Measurements from ENCODE around the gene EPS8L1.
"Not testable (repeated sequence)": the region's sequence is repeated elsewhere in the genome, so short reads cannot be mapped to it uniquely, and the experiment has no call there.

EPS8L1 gene

DNA sequence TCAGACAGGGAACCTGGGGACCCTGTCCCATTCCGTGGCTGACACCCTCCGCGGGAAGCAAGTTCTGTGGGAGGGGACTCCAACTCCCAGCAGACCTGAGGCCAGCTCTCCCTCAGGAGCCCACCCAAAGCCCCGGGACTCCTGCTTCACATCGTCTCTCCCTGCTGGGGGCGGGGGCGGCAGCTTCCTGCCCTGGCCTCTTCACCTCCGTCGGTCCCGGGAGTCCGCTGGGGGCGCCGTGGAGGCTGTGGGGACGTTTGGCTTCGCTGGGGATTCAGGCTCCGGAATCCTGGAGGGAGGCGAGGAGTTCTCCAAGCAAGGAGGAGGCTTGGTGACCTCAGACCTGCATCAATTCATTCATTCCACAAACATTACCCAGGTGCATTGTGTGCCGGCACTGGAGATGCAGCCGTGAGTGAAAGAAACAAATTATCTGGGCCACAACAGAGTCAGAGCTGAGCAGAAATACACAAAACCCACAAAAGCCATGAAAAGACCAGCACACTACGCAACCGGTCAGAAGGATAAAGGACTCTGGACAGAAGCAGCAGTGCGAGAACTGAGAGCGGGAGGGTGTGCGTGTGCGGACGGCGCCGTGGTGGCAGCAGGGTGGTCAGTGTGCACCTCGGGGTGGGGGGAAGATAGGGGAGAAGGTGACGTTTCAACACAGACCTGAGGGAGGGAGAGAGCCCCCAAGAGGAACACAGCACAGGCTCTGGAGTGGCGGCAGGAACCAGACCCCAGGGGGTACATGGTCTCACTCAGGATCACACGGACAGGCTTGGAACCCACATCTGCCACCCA lies 19.0 kb downstream of the EPS8L1 start:
- DNase-seq (ENCODE audit: low read depth), result no peak

DNA sequence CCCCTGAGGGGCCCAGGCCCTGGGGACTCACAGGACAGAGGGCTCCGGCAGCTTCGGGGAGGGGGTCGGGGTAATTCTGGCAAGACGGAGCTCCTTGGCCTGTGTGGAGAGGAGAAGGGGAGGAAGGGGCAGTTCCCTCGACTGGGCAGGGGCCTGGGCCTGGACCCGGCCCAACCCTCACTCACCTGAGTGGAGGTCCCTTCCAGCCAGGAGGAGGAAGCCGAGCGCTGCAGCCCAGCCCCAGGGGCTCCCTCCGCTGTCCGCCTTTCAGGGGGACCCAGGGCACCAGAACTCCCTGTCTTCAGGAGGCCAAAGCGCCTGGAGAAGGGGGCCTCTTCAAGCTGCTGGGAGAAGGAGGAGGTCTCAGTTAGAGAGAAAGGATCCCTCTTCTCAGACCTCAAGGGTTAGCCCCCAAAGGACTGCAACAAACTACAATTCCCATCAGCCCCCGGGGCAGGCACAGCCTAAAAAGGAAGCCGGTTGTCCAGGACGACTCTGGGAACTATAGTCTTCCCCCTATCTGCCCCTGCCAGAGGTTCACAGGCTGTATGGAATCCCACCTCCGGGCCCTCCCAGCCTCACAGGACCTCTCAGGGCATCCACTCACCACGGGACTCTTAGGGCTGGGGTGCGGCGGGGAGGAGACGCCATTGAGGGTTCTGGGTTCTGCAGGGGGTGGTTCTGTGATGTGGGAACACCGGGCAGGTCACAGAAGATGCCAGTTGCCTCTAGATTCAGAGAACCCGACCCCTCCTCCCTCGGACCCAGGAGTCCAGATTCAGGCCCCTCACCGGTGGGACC lies 19.8 kb downstream of the EPS8L1 start:
- peak; percentile 18 for DNase-seq (ENCODE audit: low read depth)

DNA sequence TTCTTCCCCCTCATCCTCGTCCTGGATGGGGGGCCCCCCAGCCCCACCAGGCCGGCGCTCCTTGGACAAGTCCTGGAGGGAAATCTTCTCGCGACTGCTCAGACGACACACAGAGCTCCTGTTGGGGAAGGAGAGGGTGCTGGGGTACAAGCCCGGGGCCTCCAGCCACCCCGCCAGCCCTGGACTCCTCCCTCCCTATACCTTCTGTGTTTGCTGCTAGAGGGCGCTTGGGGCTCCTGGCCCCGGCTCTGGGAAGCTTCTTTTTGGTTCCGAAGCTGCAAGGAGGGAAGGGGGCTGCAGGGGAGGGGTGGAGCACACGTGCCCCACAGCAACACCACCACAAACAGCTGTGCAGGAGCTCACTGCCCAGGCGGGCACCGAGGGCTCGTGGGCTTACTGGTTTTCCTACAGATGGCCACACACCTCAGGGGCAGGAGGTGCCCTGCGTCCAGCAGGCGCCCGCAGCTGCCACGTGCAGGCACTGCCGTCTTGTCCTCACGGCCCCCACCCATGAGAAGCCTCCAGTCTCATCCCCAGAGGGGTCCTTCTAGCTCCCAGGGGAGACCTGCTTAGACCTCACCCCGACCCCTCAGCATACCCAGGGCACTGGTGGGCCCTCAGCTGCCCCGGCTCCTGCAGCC lies 20.5 kb downstream of the EPS8L1 start:
- DNase-seq (ENCODE audit: low read depth), result no peak

DNA sequence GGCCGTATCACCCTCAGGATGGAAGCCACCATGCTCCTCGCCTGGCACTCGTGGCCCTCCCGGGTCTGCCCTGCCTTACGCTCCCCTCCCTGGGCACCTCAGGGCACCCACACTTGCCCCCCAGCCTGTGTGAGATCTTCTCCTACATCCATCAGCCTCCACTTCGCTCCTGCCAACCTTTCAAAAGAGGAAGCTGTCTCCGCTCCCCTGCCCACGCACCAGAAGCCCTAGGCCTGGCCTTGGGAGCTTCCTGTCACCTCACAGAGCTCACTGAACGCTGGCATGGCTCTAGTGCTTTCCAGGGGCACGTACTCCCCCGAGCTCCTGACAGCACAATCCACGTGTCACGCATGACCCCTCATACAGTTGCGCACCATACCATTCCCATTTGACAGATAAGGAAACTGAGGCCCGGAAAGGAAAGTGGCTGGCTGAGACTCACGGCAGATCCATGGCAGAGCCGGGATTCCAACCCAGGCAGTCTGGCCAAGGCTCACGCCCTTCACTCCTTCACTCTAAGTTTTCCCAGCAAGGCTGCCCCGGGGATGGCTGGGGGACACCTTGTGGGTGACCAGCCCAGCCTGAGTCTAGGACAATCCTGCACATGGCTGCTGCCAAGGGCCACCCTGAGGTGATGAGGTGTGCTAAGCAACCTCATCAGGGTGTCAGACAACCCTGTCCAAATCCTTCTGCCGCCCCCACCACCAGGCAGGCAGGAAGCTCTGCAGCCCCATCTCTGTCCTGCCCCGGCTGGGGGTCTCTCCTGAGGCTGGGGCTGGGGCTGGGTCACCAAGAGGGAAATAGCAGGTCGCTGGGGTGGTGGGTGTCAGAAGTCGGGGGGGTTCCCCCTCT lies 22.4 kb downstream of the EPS8L1 start:
- DNase-seq (ENCODE audit: low read depth), result no peak

DNA sequence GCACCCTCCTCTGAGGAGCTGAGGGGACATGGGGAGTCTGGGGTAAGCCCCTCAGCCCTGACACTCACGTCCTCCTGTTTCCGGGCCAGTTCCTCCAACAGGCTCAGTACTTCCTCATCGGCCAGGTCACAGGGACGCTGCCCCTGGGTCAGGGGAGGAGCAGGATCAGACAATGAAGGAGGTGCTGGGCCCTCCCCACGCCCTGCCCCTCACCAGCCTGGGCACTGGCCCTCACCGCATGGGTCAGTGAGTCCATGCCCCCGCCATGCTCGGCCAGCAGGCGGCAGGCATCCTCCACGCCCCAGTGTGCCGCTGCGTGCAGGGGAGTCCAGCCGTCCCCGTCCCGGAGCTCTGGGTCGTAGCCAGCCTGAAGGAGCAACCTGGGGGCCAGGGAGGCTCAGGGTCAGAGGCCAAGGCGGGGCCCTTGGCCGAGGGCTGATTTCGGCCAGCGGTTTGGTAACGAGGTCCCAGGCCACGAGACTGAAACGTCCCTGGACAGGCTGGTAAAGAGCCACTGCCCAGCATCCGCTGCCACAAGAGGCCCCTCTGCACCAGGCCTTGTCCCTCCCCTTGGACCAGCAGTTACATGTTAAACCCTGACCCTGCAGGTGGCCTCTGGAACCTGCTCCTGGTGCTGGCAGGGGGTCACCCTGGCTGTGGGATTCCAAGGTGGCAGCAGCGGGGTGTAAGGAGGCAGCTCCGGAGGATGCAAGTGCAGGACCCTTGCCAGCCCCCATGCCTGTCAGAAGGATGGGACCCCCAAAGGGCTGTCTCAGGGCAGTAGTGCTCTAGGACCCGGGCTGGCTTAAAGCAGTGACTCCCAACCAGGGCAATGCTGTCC lies 23.3 kb downstream of the EPS8L1 start:
- DNase-seq (ENCODE audit: low read depth), result no peak

DNA sequence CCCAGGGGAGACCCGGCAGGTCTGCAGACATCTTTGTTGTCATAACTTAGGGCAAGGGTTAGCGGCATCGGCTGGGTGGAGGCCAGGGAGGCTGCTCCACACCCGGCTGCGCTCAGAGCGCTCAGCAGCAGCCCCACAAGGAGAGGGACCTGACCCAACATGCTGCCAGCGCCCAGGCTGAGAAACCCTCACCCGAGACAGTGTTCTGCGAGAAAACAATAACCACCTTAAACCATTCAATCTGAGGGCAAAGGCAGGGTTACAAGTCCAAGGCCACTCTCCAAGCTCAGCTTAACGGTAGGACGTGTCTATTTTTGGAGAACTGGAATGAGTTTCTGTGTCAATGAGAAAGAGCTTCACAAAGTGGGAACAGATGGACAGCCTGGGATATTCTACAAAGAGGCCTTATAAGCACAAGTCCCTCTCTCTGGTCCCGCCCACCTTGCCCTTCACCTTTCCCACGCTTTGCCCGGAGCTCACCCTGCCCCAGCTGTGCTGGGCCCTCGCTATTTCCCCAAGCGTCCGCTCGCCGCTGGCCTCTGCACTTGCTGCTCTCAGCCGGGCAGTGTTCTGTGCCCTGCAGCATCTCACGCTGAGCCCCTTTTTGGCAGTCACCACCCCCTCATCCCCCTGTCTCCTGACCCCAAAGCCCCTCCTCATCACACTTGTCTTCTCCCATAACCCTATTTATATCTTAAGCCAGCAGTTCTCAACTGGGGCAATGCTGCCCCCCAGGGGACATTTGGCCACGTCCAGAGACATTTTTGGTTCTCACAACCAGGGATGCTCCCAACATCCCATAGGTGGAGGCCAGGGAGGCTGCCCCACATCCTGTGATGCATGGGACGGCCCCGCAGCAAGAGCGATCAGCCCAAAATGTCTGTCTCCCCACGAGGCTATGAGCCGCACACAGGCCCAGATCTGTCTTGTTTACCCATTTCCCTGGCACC lies 24.2 kb downstream of the EPS8L1 start:
- peak; percentile 30 for DNase-seq (ENCODE audit: low read depth)

DNA sequence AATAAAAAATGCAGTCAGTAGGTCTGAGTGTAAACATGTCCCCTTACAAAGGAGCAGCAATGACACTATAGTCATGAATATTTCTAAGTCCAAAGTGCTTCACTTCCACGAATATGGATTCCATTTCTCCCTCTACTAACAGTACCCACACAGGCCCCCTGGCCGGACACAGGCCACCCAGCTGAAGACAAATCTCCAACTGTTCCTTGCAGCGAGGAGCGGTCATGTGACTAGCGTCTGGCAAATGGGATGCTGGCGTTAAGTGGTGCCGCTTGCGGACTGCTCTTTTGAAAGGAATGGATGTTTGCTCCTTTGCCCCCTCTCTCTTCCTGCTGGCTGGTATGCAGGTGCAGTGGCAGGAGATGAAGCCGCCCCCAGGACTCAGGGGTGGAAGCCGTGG lies 25.6 kb downstream of the EPS8L1 start:
- no peak for DNase-seq (ENCODE audit: low read depth)

DNA sequence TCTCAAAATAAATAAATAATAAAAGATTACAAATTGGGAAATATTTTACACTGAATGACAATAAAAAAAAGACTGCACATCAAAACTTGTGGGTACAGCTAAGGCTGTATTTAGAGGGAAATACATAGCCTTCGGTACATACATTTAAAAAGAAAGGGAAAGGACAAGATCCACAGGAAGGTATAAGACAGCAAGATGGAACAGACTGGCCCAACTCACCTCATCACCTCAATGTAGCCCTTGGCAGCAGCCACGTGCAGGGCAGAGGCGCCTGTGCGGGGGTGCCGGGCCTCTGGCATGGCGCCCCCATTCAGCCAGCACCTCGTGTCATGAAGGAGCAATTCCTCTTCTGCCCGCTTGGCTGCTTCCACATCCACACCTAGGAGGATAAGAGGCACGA lies 27.5 kb downstream of the EPS8L1 start:
- DNase-seq (ENCODE audit: low read depth), result no peak

DNA sequence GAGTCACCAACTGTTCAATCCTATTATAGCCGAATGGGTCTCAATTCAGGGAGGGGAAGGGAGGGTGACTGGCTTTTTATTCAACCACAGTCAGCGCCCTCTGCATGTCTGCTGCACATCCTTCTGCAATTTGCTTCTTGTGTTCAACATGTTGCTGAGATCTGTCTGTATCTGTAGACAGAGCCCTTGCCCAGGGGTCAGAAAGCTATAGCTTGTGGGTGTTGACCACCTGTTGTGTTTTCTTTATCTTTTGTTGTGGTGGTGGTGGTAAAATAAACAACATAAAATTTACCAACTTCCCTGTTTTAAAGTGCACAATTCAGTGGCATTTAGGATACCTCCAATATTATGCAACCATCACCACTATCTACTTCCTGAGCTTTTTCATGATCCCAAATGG lies 29.6 kb downstream of the EPS8L1 start:
- no peak for DNase-seq (ENCODE audit: low read depth)

DNA sequence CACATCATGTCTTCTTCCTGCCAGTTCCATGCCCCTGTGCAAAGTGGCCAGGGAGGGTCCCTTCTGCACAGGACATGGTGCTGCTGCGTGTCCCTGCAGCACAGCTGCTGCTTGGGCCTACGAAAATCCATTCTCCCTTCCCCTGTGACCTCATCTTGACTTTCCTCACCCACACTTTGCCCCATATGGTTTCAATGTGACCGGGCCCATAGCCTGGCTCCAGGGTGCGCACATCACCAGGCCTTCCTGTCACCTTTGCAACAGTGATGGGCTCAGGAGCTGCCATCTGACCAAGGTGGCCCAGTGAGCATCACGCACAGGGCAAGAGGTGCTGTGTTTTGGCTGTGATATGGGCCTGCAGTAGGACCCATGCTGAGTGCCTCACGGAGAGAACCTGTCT lies 30.9 kb downstream of the EPS8L1 start:
- no peak for DNase-seq (ENCODE audit: low read depth)

DNA sequence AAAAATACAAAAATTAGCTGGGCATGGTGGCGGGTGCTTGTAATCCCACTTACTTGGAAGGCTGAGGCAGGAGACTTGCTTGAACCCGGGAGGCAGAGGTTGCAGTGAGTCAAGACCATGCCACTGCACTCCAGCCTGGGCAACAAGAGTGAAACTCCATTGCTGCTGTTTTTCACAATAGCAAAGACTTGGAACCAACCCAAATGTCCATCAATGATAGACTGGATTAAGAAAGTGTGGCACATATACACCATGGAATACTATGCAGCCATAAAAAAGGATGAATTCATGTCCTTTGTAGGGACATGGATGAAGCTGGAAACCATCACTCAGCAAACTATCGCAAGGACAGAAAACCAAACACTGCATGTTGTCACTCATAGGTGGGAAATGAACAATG lies 31.6 kb downstream of the EPS8L1 start:
- not testable (repeated sequence) for DNase-seq (ENCODE audit: low read depth)

DNA sequence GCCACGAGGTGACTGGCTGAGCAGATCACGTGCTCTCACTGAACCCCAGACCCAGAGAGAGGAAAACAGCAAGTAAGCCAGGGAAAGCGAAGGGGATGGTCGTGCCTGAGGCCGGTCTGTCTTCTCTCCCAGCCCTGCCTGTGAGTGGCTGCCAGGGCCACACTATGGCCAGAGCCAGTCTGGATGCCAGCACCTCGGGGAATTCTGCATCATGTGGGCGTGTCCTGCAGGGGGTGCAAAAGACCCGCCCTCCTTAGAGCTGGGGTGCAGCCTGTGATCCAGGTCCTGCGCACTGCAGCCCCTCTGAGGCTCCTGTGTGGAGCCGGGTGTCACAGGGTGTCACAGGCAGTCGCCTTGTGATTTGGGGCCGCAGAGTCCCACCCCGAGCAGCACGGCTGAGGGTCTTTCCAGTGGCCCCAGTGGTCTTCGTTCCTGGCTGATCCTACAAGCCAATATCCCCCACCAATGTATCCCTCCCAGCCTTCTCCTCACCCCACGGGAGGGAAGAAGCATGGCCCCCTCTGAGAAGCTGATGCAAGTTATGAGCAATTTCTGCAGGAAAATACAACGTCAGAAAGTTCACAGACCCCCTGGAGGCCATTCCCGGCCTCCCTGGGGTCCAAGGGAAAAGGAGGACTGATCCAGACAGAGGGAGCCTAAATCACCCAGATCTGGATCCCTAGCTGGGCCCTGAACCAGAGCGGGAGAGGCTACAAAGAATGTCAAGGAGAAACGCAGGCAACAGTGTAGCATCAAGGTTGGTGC lies 34.0 kb downstream of the EPS8L1 start:
- no peak for DNase-seq (ENCODE audit: low read depth)

DNA sequence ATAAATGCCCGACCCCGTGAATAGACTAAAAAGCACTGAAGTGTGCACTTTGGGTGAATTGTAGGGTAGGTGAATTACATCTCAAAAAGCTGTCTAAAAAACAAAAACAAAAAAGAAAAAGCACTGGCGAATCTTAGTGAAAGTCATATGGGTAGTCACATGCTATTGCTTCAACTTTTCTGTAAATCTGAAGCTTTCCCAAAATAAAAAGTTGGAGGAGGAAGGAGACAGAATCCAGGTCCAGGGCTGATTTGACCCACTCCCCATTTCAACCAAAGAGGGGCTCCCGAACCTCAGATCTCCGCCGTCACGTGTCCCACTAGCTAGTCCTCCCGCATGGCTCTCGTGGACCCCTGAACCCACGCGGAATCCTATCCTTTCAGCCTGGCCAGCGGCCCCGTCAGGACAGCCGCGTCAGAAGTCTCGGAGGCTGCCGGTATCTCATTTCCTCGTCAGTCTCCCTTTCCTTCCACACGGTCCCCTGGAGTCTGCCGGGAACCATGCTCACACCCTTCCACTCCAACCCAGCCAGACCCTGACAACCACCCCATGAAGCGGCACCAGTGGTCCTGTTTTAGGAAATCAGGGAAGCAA lies 35.7 kb downstream of the EPS8L1 start:
- DNase-seq (ENCODE audit: low read depth), result no peak

DNA sequence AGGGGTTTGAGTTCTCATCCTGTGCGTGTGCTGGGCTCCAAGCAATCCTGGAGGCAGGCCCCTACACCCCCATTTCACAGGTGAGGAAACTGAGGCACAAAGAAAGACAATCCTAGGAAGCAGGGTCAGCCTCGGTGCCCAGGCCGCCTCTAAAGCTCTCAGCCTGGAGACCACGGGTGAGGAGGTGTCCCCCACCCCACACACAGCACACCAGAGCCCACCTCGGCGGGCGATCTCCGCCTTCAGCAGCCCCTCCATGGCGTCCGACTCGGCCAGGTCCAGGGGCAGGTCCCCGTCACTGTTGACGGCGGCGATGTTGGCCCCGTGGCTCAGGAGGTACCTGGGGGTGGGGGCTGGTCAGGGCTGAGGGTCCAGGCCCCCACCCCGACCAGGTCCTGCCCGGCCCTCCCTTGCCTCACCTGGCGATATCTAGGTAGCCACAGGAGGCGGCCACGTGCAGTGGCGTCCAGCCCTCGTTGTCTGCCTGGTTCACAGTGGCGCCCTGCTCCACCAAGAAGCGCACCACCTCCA lies 36.6 kb downstream of the EPS8L1 start:
- no peak for DNase-seq (ENCODE audit: low read depth)

DNA sequence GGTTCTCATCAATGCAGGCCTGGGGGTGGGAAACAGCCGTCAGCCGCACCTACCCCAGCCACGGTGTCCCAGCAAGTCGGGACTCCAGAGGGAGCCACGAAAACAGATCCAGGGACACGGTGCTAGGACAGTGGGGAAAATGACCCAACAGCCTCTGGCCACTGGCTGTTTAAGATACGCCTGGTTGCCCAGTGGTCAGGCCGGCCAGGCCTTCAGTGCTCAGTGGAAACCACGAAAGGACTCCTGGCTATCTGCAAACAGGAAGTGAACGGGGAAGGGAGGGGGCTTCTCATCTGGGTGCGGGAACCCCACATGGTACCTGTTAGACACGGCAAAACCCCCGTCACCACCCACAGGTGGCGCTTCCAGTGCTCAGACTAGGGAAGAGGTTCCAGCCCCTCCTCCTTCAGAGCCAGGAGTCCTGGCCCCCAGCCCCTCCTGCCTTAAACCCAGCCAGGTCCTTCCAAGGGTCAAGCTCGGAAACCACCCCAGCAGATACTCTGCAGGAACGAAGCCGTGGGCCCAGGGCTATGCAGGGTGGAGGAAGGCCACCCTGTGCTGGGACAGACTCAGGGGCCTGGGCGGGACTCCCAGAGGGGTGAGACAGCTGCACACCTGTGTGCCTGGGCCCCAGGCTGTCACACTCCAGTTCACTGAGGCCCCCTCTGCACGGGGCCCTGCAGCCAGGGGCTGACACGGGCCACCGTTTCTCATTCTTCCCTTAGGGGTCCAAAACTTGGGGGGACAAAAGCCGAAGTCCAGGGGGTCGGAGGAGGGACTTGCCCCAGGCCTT lies 37.3 kb downstream of the EPS8L1 start:
- DNase-seq (ENCODE audit: low read depth), result no peak

DNA sequence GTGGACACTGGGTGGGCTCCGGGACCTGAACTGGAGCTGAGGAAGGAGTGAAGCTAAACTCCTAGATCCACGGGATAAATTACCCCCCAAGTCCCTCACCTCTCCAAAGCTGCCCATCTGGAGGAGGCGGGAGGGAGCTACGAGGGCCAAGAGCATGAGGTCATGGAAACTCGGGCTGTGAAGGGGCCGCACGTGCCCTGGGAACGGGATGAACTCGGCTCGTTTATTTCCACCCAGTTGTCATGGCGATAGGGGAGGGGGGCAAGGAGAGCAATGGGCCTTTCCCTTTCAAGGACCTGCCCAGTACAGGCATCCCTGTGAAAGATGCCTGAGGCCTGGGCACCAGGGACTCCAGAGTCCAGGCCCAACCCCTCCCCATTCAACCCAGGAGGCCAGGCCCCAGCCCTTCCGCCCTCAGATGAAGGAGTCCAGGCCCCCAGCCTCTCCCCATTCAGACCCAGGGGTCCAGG lies 37.9 kb downstream of the EPS8L1 start:
- peak; percentile 79 for DNase-seq (ENCODE audit: low read depth)

DNA sequence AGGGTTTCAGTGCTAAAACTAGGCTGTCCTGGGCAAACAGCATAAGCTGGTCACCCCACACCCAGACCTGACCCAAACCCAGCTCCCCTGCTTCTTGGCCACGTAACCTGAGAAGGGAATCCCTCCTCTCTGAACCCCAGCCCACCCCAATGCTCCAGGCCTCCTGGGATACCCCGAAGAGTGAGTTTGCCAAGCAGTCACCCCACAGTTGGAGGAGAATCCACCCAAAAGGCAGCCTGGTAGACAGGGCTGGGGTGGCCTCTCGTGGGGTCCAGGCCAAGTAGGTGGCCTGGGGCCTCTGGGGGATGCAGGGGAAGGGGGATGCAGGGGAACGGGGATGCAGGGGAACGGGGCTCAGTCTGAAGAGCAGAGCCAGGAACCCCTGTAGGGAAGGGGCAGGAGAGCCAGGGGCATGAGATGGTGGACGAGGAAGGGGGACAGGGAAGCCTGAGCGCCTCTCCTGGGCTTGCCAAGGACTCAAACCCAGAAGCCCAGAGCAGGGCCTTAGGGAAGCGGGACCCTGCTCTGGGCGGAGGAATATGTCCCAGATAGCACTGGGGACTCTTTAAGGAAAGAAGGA lies 39.0 kb downstream of the EPS8L1 start:
- DNase-seq (ENCODE audit: low read depth), result no peak

All from ELR (cell line).